Heart left ventricle (tissue), 16 donors: ENCODE measurements around the gene ALK. TPM values are rescaled to one million over a fixed set of nuclear protein-coding genes. Genes with fewer than 3 reads are reported as not detected.

ENCODE experiments used
- ATAC-seq, 4 donors: fragments of 200-7000 bp; cut with Tn5 transposase; one replicate each; pipeline ENCODE4 v1.9.1; 2020 to 2022; ENCODE audit warnings: moderate library complexity in 4 of 4, mild to moderate bottlenecking in 3 of 4, moderate number of reproducible peaks in 1 of 4
- DNase-seq, 5 donors: peaks; one replicate each; pipeline ENCODE4 v3.0.0-alpha.2; 2020
- H3K27ac ChIP-seq, 12 donors: fragments of 200-600 bp; sonication (generic) in 4 of 12; one replicate each; pipeline versions ENCODE4 v1.5.0 to v1.8.0; 2016 to 2022; ENCODE audit warnings: mild to moderate bottlenecking in 2 of 12
- H3K27me3 ChIP-seq, 9 donors: fragments of 200-600 bp; sonication (generic) in 2 of 9; one replicate each; pipeline versions ENCODE4 v1.5.1 to v1.8.0; 2016 to 2022; ENCODE audit warnings: mild to moderate bottlenecking in 3 of 9
- H3K36me3 ChIP-seq, 9 donors: fragments of 200-600 bp; sonication (generic) in 2 of 9; one replicate each; pipeline versions ENCODE4 v1.5.0 to v1.8.0; 2018 to 2022; ENCODE audit warnings: mild to moderate bottlenecking in 2 of 9
- H3K4me1 ChIP-seq, 12 donors: fragments of 200-600 bp; sonication (generic) in 4 of 12; one replicate each; pipeline versions ENCODE4 v1.5.0 to v1.8.0; 2016 to 2022; ENCODE audit warnings: mild to moderate bottlenecking in 3 of 12
- H3K4me3 ChIP-seq, 12 donors: fragments of 200-600 bp; sonication (generic) in 4 of 12; one replicate each; pipeline versions ENCODE4 v1.5.0 to v1.8.0; 2017 to 2022; ENCODE audit warnings: mild to moderate bottlenecking in 9 of 12, moderate library complexity in 4 of 12
- H3K9me3 ChIP-seq, 12 donors: fragments of 200-600 bp; sonication (generic) in 4 of 12; one replicate each; pipeline versions ENCODE4 v1.5.0 to v1.8.0; 2016 to 2022; ENCODE audit warnings: mild to moderate bottlenecking in 1 of 12
- CTCF ChIP-seq, 12 donors: fragments of 200-600 bp; sonication (generic) in 4 of 12; IDR thresholded peaks; one replicate each; pipeline versions ENCODE4 v1.5.0 to v1.8.0; 2018 to 2022; ENCODE audit warnings: antibody characterized with exemption in 12 of 12, mild to moderate bottlenecking in 5 of 12
- POLR2A ChIP-seq, 2 donors: fragments of 450-650 bp; IDR thresholded peaks; one replicate each; pipeline ENCODE4 v1.6.1; 2017; ENCODE audit warnings: antibody characterized with exemption in 2 of 2, mild to moderate bottlenecking in 2 of 2, moderate library complexity in 2 of 2
- WGBS, 4 donors: extraction: QIAGEN DNeasy Blood & Tissue Kit in 2 of 4; methylation state at CpG; one replicate each; pipeline versions ENCODE4 v1.1.5 to v1.1.7; 2013 to 2018; 5-methylcytosine and 5-hydroxymethylcytosine counted together
- intact Hi-C, 10 donors: fragments of 100-400 bp; cut with DNase I; formaldehyde crosslinking; loops; one replicate each; pipeline versions ENCODE4 v1.11.1 to v1.14.2; 2022
- polyA plus RNA-seq, 2 donors: library from polyadenylated mRNA; stranded (reverse); fragments of 200-250 nt; gene quantifications; one replicate each; pipeline ENCODE4 v1.2.3, GENCODE V29; 2013
- total RNA-seq, 9 donors: library from RNA; depleted of rRNA in 2 of 9; stranded (reverse); fragments of >200 nt in 2 of 9; fragmentation: NEBNext Ultra II Directional in 3 of 9; extraction: Animal tissue kit (Norgen Biotek cat#: 25700) in 3 of 9; gene quantifications; one replicate each; pipeline versions ENCODE4 v1.1.0 to v1.2.4, GENCODE V29; 2016 to 2023
- donor health status: ischemic (EF 13 %, LVEDD 7.1; RV severe dilation, severe dysfunction).
- donor health status: healthy with polysubstance abuse.
- donor health status: DM: no; HTN: yes; CAD: no.
- donor health status: DM: no; HTN: no; CAD: no.
- donor health status: ischemic (EF 25% LVEDD 6.9; RV normal size, moderate dysfunction).
- donor health status: ischemic (EF 25% LVEDD 5.7; RV mildly dilated, moderate dysfunction).
- donor health status: healthy.
- donor health status: DM: yes; HTN: yes; CAD: no.
- donor health status: ischemic (EF 35%, LVEDD 5.7; RV mildly dilated, moderate dysfunction).
- donor health status: nonischemic (EF 11% LVEDD 7.7; RV severe dilation, severe dysfunction).
- donor health status: DM: yes; HTN: yes; CAD: no.
- donor health status: PGD.
- donor health status: ischemic (EF 29% LVEDD 5.4; RV normal size, mild dysfunction).
- donor health status: nonischemic (EF 23%, LVEDD 6.1; RV moderate dilation, normal function).

The ALK gene
- total and polyA plus RNA-seq, 11 donors: 0.05 to 0.50 (median 0.13) TPM; not detected in 5

- Histone ChIP-seq H3K9me3 (no peaks in the 10 kb centered on the region), H3K4me1 (peaks cover 0 to 12% (median 0%) of the 10 kb centered on the region in 12 donors), H3K27me3 (no peaks in the 10 kb centered on the region), H3K27ac (no peak overlapping the region), H3K36me3 (no peaks in the 10 kb centered on the region), H3K4me3 (no peak overlapping the region)
- ATAC-seq (peak in 2 of 4 donors; percentile 38 to 58), DNase-seq (no peak)
- TF ChIP-seq POLR2A (IDR thresholded peaks at IDR 0.05) (no peak), CTCF (IDR thresholded peaks at IDR 0.05) (no peak)
- intact Hi-C loops: no loop called here
- 41 to 44% (median 43%) methylated on average over 5 of the region's 5 CpGs for WGBS, 4 donors
These were observed 324.4 kb downstream of the ALK start for GRCh38 chr2:29597035-29597434.

- intact Hi-C loops: no loop called here
- ATAC-seq (peak; percentile 60 to 89 (median 74)), DNase-seq (peak in 3 of 5 donors; percentile 24 to 63 (median 35))
- Histone ChIP-seq H3K9me3 (no peaks in the 10 kb centered on the region), H3K27me3 (no peaks in the 10 kb centered on the region), H3K4me3 (no peak overlapping the region), H3K36me3 (no peaks in the 10 kb centered on the region), H3K4me1 (peaks cover 0 to 12% (median 0%) of the 10 kb centered on the region in 12 donors), H3K27ac (no peak overlapping the region)
- 30 to 53% (median 37%) methylated on average over 2 of the region's 2 CpGs for WGBS, 4 donors
- TF ChIP-seq POLR2A (IDR thresholded peaks at IDR 0.05): no peak
- TF ChIP-seq CTCF (IDR thresholded peaks at IDR 0.05): no peak
These were observed 324.8 kb downstream of the ALK start for GRCh38 chr2:29596584-29596983.

- Histone ChIP-seq H3K36me3 (no peaks in the 10 kb centered on the region), H3K4me3 (no peak overlapping the region), H3K4me1 (peaks cover 0 to 7% (median 0%) of the 10 kb centered on the region in 12 donors), H3K27ac (no peak overlapping the region), H3K9me3 (no peaks in the 10 kb centered on the region), H3K27me3 (no peaks in the 10 kb centered on the region)
- TF ChIP-seq CTCF (IDR thresholded peaks at IDR 0.05): no peak
- TF ChIP-seq POLR2A (IDR thresholded peaks at IDR 0.05): no peak
- WGBS, 4 donors: 83 to 90% (median 86%) methylated on average over 10 of the region's 10 CpGs
- no peak for ATAC-seq
- no peak for DNase-seq
- intact Hi-C loops: no loop called here
These were observed 329.8 kb downstream of the ALK start for GRCh38 chr2:29591600-29591999.

- Histone ChIP-seq H3K36me3 (no peaks in the 10 kb centered on the region), H3K4me3 (no peak overlapping the region), H3K4me1 (no peaks in the 10 kb centered on the region), H3K27me3 (no peaks in the 10 kb centered on the region), H3K9me3 (no peaks in the 10 kb centered on the region), H3K27ac (no peak overlapping the region)
- intact Hi-C loops: no loop called here
- no peak for TF ChIP-seq CTCF (IDR thresholded peaks at IDR 0.05)
- TF ChIP-seq POLR2A (IDR thresholded peaks at IDR 0.05): no peak
- ATAC-seq: no peak
- DNase-seq: no peak
- 89 to 92% (median 91%) methylated on average over 7 of the region's 7 CpGs for WGBS, 4 donors
These were observed 331.2 kb downstream of the ALK start for GRCh38 chr2:29590211-29590610.
